NCI-H510A treated with DMSO at 0.1 percent for 48 hours (cell line): Measurements from ENCODE around the gene GSN.

Source experiments
- DNase-seq: peaks from one replicate; lab custom pipeline; 2025; lab: John Stamatoyannopoulos, UW

The GSN gene

DNA sequence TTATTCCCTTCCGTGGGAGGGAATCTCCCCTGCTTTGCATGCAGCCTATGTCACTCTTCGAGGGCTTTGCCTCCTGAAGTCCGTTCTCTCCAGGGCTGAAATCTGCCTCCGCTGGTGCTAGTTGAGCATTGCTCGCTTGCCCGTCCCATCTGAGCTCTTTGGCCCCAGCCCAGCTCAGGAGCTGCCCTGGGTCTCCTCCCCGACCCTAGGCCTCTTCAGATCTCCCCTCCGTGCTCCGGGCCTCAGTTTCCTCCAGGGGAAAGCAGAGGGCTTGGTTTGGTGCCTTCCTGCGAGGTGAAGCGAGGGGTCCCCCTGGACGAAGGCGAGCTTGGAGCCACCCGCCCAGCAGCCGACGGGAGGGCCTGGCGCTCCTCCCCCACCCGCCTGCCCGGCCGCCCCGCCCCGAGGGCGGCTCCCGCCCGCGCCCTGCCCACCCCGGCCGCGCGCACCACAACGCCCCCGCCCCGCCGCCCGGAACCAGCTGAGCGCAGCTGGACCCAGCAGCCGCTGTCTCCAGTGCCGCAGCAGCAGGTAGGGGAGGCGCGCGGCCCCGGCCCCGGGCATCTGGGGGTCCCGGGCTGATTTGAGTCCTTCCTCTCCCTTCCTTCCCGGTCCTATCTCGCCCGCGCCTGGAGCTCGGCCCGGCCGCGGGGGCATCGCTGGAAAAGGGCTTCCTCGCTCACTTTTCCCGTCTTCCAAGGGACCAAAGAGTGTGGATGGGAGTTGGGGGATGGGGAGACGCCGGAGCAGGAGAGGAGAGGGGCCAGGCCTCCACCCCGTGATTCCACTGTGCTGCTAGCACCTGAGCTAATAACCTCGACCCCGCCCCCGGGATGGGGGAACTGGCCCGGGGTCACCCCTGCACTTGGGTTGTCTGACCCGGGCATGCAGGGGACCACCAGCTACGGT, at the start of gene GSN:
Gene GSN, plus strand, starts transcription at position 474 of the 909 bp plus-strand sequence. CDS start 33,810 bp downstream, outside the sequence.
- DNase-seq: peak; percentile 55

DNA sequence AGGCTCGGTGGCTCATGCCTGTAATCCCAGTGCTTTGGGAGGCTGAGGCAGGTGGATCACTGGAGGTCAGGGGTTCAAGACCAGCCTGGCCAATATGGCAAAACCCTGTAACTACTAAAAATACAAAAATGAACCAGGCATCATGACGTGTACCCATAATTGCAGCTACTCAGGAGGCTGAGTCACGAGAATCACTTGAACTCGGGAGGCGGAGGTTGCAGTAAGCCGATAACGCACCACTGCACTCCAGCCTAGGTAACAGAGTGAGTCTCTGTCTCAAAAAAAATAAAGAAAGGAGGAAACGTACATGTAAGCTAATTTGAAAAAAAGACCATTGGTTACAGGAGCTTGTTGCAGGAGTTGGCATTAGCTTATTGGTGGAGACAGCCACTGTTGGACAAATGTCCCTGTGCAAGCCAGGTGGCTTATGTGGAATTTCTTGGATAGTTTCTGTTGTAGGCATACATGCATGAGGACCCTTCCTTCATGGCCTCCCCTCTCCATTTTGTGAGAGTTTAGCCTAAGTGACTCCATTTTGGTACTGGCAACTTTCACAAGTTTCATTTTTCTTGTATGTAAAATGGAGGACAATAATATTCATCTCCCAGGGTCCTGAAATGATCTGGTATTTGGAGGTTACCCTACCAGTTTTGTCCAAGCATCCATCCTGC, 49.5 kb upstream of the GSN start:
- no peak for DNase-seq

DNA sequence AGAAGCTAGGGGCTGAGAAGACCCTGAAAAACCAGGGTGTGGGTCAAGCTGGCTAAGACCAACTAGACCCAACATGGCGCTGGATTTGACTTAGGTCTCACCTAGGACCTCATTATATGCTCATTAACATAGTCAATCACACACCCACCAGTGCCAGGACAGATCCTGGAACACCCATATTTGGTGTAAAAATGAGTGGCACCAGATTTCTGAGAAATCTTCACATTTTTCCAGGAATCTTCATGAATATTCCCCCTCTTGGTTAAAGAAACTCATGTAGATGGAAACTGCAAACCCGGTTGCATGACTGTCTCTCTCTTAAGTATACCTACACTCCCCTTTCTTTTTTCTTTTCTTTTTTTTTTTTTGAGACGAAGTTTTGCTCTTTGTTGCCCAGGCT, 48.4 kb upstream of the GSN start:
- no peak for DNase-seq

DNA sequence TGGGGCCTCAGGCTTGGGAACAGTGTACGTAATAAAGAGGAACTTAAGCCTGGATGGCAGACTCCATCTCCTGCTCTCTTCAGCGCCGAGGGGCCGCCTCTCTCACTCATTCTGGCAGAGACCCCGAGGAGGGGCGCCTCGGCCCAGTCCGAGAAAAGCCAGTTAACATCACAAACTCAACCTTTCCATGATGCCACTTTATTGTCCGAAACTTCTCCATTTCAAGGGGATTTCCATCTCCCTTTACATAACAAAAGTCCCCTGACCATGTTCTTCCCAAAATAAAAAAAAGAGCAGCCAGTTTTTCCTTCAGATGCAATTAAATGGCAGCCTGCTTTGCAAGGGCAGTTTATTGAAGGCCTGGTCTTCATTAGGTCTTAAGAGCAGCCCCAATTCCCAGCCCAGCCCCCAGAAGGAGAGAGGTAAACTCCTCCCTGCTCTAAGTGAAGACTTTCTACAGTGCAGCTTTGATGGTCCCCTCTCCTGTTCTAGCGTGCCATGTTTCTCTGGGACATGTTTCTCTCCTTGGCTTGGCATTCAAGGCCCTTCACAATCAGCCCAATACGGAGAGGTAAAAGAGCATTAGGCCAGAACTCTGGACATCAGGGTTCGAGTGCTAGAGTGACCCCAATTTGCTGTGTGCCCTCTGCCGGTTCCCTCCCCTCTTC, 46.8 kb upstream of the GSN start:
- no peak for DNase-seq

DNA sequence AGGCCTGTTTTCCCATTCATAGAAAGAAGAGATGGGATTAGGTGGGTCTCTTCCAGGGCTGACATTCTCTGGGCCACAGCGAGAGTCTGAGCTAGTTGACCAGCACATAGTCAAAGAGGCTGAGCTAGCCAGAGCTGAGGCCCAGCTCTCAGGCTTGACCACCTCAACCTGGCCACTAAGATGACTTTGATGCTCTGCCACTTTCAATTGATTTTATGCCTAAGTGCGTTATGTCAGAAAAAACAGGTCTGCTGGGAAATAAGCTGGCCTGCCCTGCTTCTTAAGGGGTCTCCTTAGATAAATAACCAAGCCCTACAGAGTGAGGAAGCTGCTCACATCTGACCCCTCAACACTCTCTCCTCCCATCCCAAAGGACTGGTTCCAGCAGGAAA, 46.3 kb upstream of the GSN start:
- no peak for DNase-seq

DNA sequence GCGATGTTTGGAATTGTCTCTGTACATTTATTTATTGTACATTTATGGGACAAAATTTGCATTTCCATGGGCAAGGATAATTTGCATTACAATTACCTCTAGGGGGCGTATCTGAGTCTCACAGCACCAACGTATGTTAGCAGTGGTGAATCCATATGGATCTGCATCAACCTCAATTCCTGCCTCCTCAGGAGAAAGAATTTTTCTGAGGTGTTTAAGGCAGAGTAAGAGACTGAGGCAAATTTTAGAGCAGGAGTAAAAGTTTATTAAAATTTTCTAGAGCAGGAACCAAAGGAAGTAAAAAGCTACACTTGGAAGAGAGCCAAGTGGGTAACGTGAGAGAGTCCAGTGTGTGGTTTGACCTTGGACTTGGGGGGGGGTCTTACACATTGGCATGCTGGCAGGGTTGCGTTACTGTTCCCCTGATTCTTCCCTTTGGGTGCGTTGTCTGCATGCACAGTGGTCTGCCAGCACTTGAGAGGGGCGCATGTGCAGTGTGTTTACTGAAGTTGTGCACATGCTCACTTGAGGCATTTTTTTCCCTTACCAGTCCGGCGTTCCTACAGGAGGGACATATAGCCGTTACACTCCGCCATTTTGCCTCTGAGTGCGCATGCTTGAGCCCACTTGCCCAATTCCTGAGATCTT, 45.3 kb upstream of the GSN start:
- peak; percentile 48 for DNase-seq

DNA sequence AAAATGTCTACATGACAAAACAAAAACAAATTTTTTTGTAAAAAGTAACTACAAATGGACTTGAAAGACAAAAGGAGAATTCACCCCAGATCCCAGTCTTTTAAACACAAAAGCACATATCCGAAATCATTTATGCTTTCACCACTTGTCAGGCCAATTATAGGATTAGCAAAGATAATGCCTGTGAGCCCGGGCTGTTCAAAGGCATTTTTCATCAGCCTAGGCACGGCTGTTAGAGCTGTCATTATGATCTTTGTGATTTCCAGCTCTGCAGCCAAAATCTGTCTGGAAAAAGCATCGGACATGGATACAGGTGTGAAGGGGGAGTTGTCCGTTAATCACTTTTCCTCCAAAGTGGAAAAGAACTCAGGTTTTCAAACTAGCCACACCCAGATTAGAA, 42.7 kb upstream of the GSN start:
- no peak for DNase-seq

DNA sequence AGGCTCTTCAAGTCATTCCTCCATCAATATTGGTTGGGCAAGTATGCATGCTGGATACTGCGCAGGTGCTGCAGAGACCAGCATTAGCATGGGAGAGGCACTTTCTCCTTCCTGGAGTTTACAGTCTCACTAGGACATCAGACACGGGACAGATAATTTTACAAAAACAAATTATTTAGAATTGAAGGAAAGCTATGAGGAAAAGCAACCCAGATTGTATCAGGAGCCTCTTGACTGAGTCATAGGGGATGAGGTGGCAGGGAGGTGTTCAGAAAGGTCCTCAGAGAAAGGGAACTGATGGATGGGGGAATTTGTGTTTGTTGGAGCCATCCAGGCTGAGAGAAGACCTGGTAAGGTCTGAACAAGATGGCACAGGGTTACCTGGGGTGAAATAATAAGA, 41.8 kb upstream of the GSN start:
- no peak for DNase-seq

DNA sequence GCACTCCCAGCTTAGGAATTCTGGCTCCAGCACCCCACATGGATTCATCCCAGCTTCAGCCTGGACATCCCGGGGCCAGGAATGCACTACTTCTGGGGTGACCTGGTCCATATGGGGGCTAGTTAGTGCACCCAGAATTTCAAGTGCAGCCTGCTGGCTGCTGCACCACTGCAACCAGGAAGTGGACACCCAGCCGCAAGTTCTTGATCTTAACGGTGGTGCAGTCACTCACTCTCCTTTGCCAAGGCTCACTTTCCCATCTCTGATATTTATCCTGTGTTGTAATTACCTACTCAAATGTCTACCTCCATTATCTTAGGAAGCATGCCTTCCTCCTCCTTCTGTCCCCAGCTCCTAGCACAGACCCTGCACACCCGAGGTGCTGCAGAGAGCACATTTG, 40.1 kb upstream of the GSN start:
- DNase-seq: no peak

DNA sequence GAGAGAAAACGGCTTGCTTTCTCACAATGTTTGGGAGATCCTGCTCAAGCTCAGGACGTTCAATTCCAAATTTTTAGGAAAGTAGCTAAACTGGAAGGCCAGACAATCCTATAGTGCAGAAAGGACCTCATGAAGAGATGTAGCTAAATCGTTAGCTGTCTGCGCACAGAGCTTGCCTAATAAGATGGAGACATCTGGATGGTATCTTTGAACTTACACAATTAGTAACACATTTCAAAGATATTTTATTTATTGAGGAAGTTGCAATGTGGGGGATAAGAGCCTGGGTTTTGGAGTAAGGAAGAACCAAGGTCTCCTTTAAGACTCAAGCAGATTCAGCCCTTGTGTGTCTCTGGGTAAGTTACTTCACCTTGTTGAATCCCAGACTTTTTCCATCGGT, 37.7 kb upstream of the GSN start:
- no peak for DNase-seq

DNA sequence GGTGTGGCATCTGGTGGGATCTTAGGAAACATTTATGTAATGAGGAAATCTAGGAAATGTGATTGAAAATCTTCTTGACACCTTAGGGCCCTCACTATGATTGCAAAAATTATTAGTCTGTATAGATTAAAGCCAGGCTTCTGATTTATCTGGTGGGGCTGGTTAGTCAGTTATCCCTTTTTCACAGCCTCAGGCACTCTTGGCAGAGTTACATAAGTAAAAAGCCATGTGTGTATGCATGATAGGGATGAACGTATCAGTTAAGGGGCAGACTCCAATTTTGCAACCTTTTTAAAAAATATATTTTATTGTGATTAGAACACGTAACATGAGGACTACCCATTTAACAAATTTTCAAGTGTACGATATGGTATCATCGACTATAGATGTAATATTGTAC, 35.7 kb upstream of the GSN start:
- DNase-seq: no peak

DNA sequence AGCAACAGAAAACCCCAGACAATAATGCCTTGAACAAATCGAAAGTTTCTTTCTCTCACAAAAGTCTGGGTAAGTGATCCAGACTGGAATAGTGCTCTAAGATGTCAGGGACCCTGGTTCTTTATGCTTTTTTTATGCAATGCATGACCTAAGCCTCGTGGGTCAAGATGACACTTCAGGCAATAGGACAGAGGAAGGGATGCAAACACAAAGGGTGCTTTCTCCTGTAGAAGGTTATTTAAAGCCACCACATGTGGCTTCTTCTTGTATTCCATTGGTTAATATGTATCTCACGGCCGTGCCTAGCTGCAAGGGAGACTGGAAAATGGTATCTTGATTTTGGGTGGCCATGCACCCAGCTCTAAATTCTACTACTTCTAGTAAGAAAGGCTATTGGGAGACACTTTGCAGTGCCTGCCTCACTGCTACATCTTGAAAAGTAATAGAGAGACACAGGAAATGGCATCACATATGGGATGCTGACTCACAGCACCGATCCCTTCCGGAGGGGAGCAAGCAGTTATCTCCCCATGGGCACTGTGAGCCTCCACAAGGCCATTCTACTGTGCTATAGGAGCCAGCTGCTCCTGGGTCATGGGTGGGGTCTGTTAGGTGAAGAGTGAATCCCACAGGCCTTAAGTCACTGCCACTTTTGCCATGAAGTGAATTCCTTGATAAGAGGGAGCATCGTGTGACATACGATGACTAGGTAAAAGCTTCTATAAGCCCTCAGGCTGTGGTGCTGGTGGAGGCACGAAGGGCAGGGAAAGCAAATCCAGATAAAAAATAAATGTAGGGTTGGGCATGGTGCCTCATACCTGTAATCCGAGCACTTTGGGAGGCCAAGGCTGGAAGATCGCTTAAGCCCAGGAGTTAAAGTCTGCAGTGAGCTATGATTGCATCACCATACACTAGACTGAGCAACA, 33.8 kb upstream of the GSN start:
- DNase-seq: peak; percentile 17

DNA sequence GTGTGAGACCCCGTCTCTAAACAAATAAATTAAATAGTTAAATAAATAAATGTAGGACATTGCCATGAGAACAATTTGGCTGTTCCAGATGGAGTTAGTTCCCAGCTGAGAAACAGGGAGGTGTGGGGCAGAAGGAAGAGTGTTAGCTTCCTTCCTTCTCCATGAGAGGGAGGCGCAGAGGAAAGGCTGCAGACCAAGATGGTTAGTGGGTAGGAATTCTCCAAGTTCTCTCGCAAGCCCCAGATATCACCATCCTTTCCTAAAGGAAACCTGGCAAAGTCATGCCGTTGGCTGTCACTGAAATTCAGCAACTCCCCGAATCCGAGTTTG, 33.2 kb upstream of the GSN start:
- no peak for DNase-seq

DNA sequence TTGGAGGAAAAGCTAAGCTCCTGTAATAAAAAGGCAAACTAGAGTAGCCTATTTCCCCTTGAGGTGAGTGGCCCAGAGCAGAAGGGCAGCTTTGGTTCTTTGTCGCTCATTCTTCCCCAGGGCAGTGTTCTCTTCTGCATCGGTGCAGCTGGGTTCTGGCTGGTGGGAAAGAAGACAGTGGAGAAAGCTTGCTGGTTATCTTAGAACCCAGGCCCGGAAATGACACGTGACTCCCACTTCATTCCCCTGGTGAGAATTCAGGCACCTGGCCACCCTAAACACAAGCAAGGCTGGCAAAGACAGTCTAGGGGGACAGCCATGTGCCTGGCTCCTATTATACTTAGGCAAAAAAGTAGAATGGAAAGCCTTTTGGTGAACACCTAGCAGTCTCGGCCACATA, 32.5 kb upstream of the GSN start:
- no peak for DNase-seq

DNA sequence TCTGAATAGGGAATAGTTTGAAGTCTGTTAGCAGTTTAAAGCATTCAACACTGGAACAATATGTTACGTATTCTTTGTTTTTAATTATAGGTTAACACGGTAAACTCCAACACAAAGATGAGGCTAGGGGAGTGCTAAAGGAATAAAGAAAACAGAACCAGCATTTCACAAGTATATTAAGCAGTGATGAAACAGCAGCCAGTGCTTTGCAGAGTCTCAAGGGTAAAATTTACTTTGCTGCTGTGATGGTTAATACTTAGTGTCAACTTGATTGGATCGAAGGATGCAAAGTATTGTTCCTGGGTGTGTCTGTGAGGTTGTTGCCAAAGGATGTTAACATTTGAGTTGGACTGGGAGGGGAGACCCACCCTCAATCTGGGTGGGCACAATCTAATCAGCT, 30.0 kb upstream of the GSN start:
- no peak for DNase-seq

DNA sequence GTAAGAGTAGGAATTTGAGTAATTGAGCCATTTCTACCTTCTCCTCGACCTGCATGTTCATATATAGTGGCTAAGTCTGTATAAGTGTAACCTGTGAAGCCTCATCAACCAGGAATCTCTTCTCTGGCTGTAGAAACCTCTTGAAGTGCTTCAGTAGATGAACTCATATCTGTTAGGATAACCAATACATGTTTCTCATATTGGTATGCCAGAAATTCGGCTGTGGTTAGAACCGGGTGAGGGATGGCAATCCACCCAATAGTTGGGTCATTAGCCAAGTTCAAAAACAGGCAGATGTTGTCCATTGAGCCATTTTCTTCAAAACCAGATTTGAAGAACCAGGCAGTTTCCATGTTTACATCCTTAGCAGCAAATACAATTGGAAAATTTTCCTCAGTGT, 28.9 kb upstream of the GSN start:
- DNase-seq: no peak

DNA sequence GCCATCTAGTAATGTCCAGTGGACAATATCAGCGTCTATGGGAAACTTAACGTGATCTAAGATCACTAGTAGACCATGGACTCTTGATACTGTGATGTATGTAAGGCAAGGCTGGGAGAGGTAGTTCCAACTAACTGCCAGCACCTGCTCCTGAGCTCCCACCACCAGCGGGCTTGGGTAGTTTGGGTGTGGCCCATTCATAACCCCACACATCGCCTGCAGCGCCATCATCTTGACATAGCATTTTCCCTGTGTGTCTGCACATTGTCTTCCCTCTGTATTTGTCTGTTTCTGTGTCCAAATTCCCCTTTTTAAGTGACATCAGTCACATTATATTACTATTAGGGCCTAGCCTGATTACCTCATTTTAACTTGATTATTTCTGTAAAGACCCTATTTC, 28.1 kb upstream of the GSN start:
- DNase-seq: no peak

DNA sequence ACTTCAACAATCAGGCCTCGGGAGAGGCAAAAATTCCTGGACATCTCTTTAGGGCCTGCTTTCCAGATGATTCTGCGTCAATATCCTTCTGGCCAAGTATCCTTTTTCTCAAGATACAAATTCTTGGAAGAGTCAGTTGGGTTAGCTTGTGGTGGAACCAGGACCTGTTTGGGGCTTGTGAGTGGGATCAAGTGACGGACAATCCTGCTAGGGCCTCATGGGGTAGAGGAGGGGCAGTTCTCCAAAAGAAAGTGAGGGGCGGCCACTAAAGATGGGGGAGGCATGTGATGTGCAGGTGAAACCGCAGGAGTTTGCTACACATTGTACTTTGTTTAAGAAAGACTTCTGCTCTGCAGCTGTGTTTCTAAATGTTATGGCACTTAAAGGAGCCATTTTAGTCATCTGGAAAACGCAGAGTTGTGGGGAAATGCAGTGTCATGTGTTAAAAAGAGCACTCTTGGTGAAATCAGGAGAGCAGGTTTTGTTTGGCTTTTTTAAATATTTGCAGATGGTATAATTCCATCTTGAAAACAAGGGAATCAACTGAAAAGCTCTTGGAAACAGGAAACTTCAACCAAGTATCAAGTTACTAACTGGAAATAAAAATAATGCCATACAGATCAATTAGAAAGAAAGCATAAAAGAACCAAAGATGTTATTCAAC, 27.4 kb upstream of the GSN start:
- no peak for DNase-seq

DNA sequence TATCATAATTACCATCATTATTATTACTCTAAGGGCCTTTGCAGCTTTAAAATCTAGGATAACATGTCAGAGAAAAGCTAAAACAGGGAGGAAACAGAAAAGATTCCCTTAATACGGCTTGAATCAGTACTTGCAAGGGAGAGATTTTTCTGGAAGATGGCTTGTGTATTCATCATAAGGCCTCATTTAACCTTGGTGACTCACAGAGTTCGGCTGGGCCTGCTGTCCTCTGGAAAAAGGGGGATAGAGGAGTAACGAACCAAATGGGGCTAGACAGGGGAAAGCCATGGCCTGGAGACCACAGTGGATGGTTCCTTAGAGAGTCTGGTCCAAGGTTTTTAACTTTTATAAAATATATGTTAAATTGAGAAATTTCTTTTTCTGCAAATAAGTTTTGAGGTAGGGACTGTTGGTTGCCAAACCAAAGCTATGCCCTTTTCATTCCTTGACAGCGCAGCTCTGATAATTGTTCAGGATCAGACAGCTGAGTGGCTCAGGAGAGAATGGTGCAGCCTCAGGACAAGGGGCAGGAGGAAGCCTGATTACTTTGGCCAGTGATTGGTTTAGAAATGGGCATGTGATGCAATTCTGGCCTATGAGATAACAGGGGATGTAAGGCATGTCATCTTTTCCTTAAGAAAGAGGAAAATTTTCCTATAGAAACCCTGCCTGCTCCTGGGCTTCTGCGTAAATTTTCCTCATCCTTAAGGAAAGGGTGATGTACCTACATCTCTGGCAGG, 25.6 kb upstream of the GSN start:
- no peak for DNase-seq

DNA sequence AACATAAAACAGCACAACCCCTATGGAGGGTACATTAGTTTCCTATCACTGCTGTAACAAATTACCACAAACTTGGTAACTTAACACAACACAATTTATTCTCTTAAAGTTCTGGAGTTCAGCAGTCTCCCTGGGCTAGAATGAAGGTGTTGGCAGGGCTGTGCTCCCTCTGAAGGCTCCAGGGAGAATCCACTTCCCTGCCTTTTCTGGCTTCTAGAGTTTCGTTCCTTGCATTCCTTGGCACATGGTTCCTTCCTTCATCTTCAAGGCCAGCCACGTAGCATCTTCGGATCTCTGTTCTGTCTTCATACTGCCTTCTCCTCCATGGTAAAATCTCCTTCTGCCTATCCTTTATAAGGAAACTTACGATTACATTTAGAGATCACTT, 25.0 kb upstream of the GSN start:
- DNase-seq: no peak
